ENCODE measurements around the gene DNAH14. TPM values are rescaled to one million over a fixed set of nuclear protein-coding genes. Genes with fewer than 3 reads are reported as not detected.

DNAH14 gene
- total RNA-seq, 2 experiments from 2014 or later = 1.8 to 2.3 TPM

DNA sequence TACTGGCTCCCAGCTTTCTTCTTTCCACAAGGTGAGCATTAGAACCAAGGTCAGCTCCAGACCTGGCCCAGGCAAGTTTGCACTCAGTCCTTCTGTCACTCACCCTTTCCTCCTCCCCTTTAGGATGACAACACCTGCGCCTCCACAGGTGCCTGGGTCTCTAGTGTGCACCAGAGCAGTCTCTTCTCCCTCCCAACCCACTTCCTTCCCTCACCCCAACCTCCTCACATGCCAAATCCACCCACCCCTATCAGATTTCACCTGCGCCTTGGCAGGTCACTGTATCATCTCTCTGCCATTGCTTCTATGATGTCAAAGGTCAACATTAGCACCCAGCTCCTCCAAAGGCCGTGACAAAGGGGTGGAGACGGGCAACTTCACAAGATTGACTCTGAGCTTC, 460.4 kb downstream of the DNAH14 start:
- intact Hi-C loops (cut with micrococcal nuclease) = no loop called here
- ChIA-PET CTCF (interaction anchor here (1.0 kb wide), 1 partner anchor 71 kb away, joined by 3 read pairs; no protein-coding TSS in a partner anchor), POLR2A (interaction anchor here (0.6 kb wide), 1 partner anchor 37 kb away, joined by 3 read pairs; no protein-coding TSS in a partner anchor)
- Mint-ChIP-seq H3K36me3 (ENCODE audit: low read depth) (no peaks in the 10 kb centered on the region), H3K4me1 (ENCODE audit: low read depth) (peaks cover 3% of the 10 kb centered on the region), H3K27me3 (no peaks in the 10 kb centered on the region), H3K27ac (no peak overlapping the region), H3K4me3 (no peak overlapping the region), H3K9me3 (no peaks in the 10 kb centered on the region)
- TF ChIP-seq, protein P1, sequence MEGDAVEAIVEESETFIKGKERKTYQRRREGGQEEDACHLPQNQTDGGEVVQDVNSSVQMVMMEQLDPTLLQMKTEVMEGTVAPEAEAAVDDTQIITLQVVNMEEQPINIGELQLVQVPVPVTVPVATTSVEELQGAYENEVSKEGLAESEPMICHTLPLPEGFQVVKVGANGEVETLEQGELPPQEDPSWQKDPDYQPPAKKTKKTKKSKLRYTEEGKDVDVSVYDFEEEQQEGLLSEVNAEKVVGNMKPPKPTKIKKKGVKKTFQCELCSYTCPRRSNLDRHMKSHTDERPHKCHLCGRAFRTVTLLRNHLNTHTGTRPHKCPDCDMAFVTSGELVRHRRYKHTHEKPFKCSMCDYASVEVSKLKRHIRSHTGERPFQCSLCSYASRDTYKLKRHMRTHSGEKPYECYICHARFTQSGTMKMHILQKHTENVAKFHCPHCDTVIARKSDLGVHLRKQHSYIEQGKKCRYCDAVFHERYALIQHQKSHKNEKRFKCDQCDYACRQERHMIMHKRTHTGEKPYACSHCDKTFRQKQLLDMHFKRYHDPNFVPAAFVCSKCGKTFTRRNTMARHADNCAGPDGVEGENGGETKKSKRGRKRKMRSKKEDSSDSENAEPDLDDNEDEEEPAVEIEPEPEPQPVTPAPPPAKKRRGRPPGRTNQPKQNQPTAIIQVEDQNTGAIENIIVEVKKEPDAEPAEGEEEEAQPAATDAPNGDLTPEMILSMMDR (IDR thresholded peaks at IDR 0.05) = no peak
- DNase-seq (no peak), ATAC-seq (no peak)

DNA sequence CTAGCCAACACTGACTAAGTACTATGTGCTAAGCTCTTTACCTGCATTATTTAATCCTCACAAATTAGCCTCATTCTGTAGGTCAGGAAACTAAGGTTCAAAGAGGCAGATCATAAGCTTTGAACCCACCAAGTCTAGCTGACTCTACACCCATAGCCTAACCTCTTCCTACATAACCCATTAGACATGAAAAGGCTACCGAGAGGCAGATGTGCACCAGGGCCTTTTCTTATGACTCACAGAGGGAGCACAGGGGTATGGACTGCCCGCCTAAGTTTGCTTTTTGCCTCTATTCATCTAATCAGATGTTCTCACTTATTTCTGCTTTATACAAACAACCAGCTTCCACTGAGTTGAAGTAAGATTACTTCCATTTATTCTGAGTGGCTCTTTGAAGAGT, 466.9 kb downstream of the DNAH14 start:
- intact Hi-C loops (cut with micrococcal nuclease) = no loop called here
- Mint-ChIP-seq H3K27me3 (no peaks in the 10 kb centered on the region), H3K9me3 (no peaks in the 10 kb centered on the region), H3K4me1 (ENCODE audit: low read depth) (peaks cover 10% of the 10 kb centered on the region), H3K36me3 (ENCODE audit: low read depth) (peaks cover 39% of the 10 kb centered on the region), H3K4me3 (no peak overlapping the region), H3K27ac (no peak overlapping the region)
- DNase-seq (no peak), ATAC-seq (peak; percentile 66)
- POLR2A ChIA-PET = no interaction called here
- CTCF ChIA-PET = no interaction called here
- TF ChIP-seq, protein P1 (IDR thresholded peaks at IDR 0.05) = no peak

DNA sequence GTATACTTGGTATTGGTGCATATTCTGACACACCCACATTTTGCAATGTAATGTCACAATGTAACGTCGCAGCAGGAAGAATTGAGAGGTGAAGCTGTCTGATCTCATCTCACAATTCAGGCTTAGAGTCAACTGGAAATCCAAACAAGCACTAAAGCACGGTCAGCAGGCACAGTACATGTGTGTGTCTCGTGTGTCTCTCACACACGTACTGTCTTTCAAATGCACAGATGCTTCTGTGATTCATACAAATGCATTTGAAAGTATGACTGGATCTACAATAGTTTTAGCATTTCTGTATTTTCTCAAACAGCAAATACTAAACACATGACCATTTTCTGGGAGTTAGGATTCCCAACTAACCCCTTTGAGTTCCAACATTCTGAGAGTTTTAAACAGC, 471.5 kb downstream of the DNAH14 start:
- DNase-seq (no peak), ATAC-seq (no peak)
- Mint-ChIP-seq H3K27ac (no peak overlapping the region), H3K9me3 (no peaks in the 10 kb centered on the region), H3K4me1 (ENCODE audit: low read depth) (peaks cover 10% of the 10 kb centered on the region), H3K4me3 (no peak overlapping the region), H3K27me3 (no peaks in the 10 kb centered on the region), H3K36me3 (ENCODE audit: low read depth) (peaks cover 64% of the 10 kb centered on the region)
- ChIA-PET POLR2A (no interaction called here), CTCF (no interaction called here)
- TF ChIP-seq, protein P1 (IDR thresholded peaks at IDR 0.05) = no peak
- intact Hi-C loops (cut with micrococcal nuclease) = no loop called here

DNA sequence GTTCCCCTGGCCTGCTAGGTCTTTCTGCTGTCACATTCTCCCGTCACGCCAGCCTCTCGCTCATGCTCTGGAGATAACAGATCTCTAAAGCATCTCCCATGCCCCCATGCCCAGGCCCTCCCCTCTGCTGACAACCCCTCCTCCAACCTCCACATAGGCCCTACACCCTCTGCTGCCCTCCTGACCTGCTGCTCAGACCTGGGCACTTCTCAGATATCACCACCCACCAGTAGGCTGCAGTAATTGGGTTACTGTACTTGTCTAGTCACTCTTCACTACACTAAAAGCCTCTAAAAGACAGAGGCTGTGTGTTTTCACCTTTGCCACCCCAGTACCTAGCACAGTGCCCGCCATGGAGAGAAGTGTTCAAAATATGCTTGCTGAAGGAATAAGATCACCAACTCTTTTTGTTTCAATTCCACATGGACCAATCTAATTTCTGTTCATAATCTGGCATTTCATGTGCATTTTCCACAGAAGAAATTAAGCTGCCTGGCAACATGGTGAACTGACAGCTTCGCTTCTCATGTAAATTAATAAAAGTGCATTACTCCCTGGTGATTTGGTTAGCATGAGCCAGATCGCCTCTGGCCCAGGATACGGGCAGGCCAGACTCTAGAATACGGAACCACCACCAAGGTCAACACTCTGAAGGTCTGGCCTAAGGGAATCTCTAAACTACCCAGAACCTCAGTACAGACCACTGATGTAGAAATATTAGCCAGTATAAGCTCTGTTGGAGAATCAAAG, 477.7 kb downstream of the DNAH14 start:
- TF ChIP-seq, protein P1 (IDR thresholded peaks at IDR 0.05) = no peak
- peaks cover 59% of the 10 kb centered on the region for H3K36me3 Mint-ChIP-seq (ENCODE audit: low read depth)
- CTCF ChIA-PET = no interaction called here
- H3K4me1 Mint-ChIP-seq (ENCODE audit: low read depth) = peaks cover 3% of the 10 kb centered on the region
- DNase-seq (no peak), ATAC-seq (no peak)
- POLR2A ChIA-PET = no interaction called here
- H3K9me3 Mint-ChIP-seq = no peaks in the 10 kb centered on the region
- no peak overlapping the region for H3K27ac Mint-ChIP-seq
- H3K27me3 Mint-ChIP-seq = no peaks in the 10 kb centered on the region
- no peak overlapping the region for H3K4me3 Mint-ChIP-seq
- intact Hi-C loops (cut with micrococcal nuclease) = no loop called here

DNA sequence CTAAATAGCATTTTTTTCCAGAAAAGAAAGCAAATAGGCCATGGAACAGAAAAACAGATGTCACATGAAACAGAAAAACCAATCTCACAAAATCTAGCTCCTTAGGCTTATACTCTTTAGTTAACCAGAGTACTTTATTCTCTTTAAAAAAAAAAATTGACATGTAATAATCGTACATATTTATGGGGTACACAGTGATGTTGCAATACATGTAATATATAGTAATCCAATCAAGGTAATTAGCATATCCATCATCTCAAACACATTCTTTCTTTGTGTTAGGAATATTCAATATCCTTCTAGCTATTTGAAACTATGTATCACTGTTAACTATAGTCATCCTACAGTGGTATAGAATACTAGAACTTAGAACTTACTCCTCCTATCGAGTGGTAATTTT, 478.3 kb downstream of the DNAH14 start:
- intact Hi-C loops (cut with micrococcal nuclease) = no loop called here
- H3K4me1 Mint-ChIP-seq (ENCODE audit: low read depth) = peaks cover 3% of the 10 kb centered on the region
- TF ChIP-seq, protein P1 (IDR thresholded peaks at IDR 0.05) = no peak
- no peak for ATAC-seq
- ChIA-PET POLR2A (no interaction called here), CTCF (interaction anchor here (1.0 kb wide), 1 partner anchor 379 kb away, joined by 3 read pairs; no protein-coding TSS in a partner anchor)
- no peak overlapping the region for H3K27ac Mint-ChIP-seq
- no peaks in the 10 kb centered on the region for H3K27me3 Mint-ChIP-seq
- no peak for DNase-seq
- H3K4me3 Mint-ChIP-seq = no peak overlapping the region
- H3K36me3 Mint-ChIP-seq (ENCODE audit: low read depth) = peaks cover 64% of the 10 kb centered on the region
- no peaks in the 10 kb centered on the region for H3K9me3 Mint-ChIP-seq
